ENCODE data around the gene CAMK2N1. TPM values are rescaled to one million over a fixed set of nuclear protein-coding genes. Genes with fewer than 3 reads are reported as not detected.

Gene CAMK2N1
- total RNA-seq, 1 donor from 2014 or later, result 69.2 TPM

DNA sequence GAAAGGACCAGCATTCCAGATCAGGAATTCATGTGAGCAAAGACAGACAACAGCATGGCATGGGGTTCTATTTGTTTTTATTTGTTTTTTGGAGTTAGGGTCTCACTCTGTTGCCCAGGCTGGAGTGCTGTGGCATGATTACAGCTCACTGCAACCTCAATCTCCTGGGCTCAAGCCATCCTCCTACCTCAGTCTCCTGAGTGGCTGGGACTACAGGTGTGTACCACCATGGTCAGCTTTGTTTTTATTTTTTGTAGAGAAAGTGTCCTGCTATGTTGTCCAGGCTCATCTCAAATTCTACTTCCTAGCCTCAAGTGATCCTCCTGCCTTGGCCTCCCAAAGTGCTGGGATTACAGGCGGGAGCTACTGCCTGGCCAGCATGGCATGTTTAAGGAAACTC, 9.7 kb upstream of the CAMK2N1 start:
- DNase-seq (ENCODE audit: low spot score, unreplicated experiment), result no peak
- Mint-ChIP-seq H3K36me3 (ENCODE audit: insufficient read depth) (peaks cover 6% of the 10 kb centered on the region), H3K4me3 (ENCODE audit: low read depth) (no peak overlapping the region), H3K27ac (no peak overlapping the region), H3K27me3 (peaks cover 21% of the 10 kb centered on the region), H3K4me1 (ENCODE audit: low read depth) (no peaks in the 10 kb centered on the region), H3K9me3 (ENCODE audit: low read depth) (no peaks in the 10 kb centered on the region)
- TF ChIP-seq, protein P1, sequence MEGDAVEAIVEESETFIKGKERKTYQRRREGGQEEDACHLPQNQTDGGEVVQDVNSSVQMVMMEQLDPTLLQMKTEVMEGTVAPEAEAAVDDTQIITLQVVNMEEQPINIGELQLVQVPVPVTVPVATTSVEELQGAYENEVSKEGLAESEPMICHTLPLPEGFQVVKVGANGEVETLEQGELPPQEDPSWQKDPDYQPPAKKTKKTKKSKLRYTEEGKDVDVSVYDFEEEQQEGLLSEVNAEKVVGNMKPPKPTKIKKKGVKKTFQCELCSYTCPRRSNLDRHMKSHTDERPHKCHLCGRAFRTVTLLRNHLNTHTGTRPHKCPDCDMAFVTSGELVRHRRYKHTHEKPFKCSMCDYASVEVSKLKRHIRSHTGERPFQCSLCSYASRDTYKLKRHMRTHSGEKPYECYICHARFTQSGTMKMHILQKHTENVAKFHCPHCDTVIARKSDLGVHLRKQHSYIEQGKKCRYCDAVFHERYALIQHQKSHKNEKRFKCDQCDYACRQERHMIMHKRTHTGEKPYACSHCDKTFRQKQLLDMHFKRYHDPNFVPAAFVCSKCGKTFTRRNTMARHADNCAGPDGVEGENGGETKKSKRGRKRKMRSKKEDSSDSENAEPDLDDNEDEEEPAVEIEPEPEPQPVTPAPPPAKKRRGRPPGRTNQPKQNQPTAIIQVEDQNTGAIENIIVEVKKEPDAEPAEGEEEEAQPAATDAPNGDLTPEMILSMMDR (IDR thresholded peaks at IDR 0.05; ENCODE audit: unreplicated experiment), result no peak

DNA sequence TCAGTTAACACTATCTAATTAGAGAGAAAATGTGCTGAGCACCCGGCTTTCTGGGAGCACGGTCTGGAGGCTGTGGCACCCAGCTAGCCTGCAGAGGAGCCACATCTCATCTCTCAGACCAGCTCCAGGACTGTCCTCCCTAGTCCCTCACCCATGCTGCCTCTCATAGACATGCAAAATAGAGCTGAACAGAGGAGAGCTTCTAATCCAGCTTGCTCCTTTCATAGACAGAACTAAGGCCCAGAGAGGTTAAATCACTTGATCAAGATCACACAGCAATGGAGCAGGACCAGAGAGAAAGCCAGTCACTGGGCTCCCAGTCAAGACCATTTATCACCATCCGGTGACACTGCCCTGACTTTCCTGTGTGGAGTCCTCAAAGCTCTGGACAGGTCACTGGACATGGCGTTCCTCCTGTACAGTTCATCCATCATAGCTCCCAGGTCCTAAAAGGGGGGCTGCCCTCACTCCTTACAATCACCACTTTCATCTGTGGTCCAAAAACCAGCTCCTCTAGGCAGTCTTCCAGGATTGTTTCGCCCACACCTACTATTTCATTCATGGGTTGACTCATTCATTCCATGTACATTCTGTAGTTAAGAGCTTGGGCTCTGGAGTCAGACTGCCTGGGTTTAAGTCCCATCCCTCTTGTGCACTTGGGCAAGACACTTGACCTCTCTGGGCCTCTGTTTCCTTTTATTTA, 8.8 kb upstream of the CAMK2N1 start:
- H3K27me3 Mint-ChIP-seq, result peaks cover 27% of the 10 kb centered on the region
- no peaks in the 10 kb centered on the region for H3K4me1 Mint-ChIP-seq (ENCODE audit: low read depth)
- H3K36me3 Mint-ChIP-seq (ENCODE audit: insufficient read depth), result peaks cover 4% of the 10 kb centered on the region
- H3K27ac Mint-ChIP-seq, result no peak overlapping the region
- no peaks in the 10 kb centered on the region for H3K9me3 Mint-ChIP-seq (ENCODE audit: low read depth)
- DNase-seq (ENCODE audit: low spot score, unreplicated experiment), result no peak
- H3K4me3 Mint-ChIP-seq (ENCODE audit: low read depth), result no peak overlapping the region
- TF ChIP-seq, protein P1 (IDR thresholded peaks at IDR 0.05; ENCODE audit: unreplicated experiment), result no peak

DNA sequence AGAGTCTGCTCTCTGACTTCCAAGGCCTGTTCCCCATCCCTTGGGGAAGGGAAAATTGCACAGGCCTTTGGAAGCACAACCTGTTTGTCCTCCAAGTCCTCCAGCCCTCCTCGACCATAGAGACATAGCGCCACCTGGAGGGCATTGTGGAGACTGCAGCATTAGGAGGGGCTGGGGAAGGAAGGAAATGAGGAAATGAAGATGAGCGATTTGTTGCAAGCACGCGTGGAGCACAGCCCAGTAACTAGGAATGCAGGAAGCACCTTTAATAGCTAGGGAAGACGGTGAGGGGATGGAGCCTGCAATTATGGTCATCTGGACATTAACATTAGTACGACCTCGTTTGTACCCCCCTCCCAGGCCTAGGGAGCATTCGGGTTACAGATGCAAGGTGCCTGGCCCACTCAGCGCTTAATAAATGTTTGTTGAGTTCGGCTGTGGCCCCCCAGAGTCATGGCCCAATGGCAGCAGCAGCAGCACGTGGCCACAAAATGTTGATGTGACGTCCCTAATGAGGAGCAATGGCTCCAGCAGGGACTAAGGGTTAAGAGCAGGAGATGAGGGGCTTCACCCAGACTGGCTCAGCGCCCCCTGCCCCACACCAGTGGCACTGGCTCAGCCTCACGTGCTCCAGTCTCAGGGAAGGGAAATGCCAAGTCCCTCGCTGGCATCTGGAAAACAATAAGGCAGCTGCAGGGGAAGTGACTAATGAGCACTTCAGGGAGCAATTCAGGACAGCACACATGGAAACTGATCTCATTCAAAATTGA, 8.0 kb upstream of the CAMK2N1 start:
- peaks cover under 1% of the 10 kb centered on the region for H3K36me3 Mint-ChIP-seq (ENCODE audit: insufficient read depth)
- peak; percentile 89 for DNase-seq (ENCODE audit: low spot score, unreplicated experiment)
- TF ChIP-seq, protein P1 (IDR thresholded peaks at IDR 0.05; ENCODE audit: unreplicated experiment), result peak; percentile 91
- no peaks in the 10 kb centered on the region for H3K9me3 Mint-ChIP-seq (ENCODE audit: low read depth)
- H3K27me3 Mint-ChIP-seq, result peaks cover 34% of the 10 kb centered on the region
- no peak overlapping the region for H3K4me3 Mint-ChIP-seq (ENCODE audit: low read depth)
- H3K4me1 Mint-ChIP-seq (ENCODE audit: low read depth), result no peaks in the 10 kb centered on the region
- H3K27ac Mint-ChIP-seq, result no peak overlapping the region

DNA sequence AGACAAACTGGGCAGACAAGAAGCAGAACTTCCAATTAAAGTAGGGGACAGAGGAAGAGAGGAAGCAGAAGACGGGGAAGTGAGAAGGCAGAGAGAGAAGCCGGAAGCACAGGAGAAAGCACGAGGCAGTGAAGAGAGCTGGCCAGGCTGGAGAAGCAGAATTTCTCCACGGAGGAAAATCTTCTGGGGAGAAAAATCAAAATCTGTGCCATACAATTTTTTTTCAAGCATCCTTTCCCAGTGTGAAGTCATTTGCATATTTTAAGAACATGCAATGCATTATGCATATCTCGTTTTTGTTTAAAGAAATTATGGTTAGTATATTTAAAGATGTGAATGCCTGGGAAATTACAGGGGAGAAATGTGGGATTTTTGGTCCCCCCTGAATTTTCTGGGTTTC, 7.3 kb upstream of the CAMK2N1 start:
- no peak overlapping the region for H3K4me3 Mint-ChIP-seq (ENCODE audit: low read depth)
- DNase-seq (ENCODE audit: low spot score, unreplicated experiment), result no peak
- H3K27me3 Mint-ChIP-seq, result peaks cover 41% of the 10 kb centered on the region
- H3K9me3 Mint-ChIP-seq (ENCODE audit: low read depth), result no peaks in the 10 kb centered on the region
- no peaks in the 10 kb centered on the region for H3K36me3 Mint-ChIP-seq (ENCODE audit: insufficient read depth)
- H3K4me1 Mint-ChIP-seq (ENCODE audit: low read depth), result no peaks in the 10 kb centered on the region
- H3K27ac Mint-ChIP-seq, result no peak overlapping the region
- TF ChIP-seq, protein P1 (IDR thresholded peaks at IDR 0.05; ENCODE audit: unreplicated experiment), result no peak

DNA sequence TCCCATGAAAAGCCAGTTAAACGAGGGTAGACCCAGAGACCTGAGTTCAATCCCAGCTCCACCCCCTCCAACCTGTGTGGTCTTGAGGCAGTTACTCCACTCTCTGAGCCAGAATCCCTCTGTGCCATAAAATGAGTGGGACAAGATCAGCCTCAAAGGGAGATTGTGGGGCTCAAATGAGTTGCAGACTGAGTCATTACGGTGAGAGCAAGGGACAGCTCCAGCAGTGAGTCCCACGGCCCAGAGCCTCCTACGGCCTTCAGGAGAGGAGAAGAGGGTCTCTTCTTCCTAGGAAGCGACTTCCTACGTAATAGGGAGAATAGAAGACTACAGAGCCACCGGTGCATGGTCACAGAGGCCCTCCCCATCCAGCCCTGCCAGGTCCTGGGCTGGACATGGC, 6.7 kb upstream of the CAMK2N1 start:
- TF ChIP-seq, protein P1 (IDR thresholded peaks at IDR 0.05; ENCODE audit: unreplicated experiment), result no peak
- H3K27me3 Mint-ChIP-seq, result peaks cover 47% of the 10 kb centered on the region
- H3K4me3 Mint-ChIP-seq (ENCODE audit: low read depth), result no peak overlapping the region

More for the DNA sequence above, 6.7 kb upstream of the CAMK2N1 start:
- Mint-ChIP-seq H3K27ac (no peak overlapping the region), H3K9me3 (ENCODE audit: low read depth) (no peaks in the 10 kb centered on the region), H3K36me3 (ENCODE audit: insufficient read depth) (no peaks in the 10 kb centered on the region), H3K4me1 (ENCODE audit: low read depth) (no peaks in the 10 kb centered on the region)
- no peak for DNase-seq (ENCODE audit: low spot score, unreplicated experiment)

Data from progenitor cell of endocrine pancreas (in vitro differentiated cells).